SU-DHL-6 (cell line): ENCODE measurements around the gene ETFA.

Experiments used
- CTCF ChIP-seq: fragments of 200-600 bp; sonication (generic); IDR thresholded peaks from one replicate; pipeline ENCODE4 v1.5.1; 2017; ENCODE audit warnings: antibody characterized with exemption, mild to moderate bottlenecking, low read length, moderate library complexity; ENCODE audit not compliant: insufficient read depth, poor library complexity, severe bottlenecking
- EZH2phosphoT487 ChIP-seq: fragments of 200-600 bp; sonication (generic), shearing (Covaris generic); conservative IDR thresholded peaks from 2 replicates; pipeline ENCODE4 v1.6.1; 2018; ENCODE audit warnings: mild to moderate bottlenecking, antibody characterized with exemption, low read length, moderate library complexity, mixed read lengths

- TF ChIP-seq CTCF (no peak), EZH2phosphoT487 (no peak)
These were observed 115.6 kb downstream of the ETFA start for GRCh38 chr15:76195506-76196268.
